K562 (cell line): Measurements from ENCODE around the gene PIP4K2A. TPM values are rescaled to one million over a fixed set of nuclear protein-coding genes. Genes with fewer than 3 reads are reported as not detected.

Experiments
- ARID1B ChIP-seq: fragments of 450-650 bp; IDR thresholded peaks from 2 replicates; pipeline ENCODE4 v1.6.1; 2016; ENCODE audit warnings: antibody characterized with exemption, mild to moderate bottlenecking, inconsistent platforms
- BRCA1 ChIP-seq, 2 experiments: fragments of 450-650 bp in 1 of 2; sonication (generic) in 1 of 2; formaldehyde crosslinking in 1 of 2; IDR thresholded peaks; 2 replicates each; pipeline versions ENCODE4 v1.5.0 to v1.6.1; 2017 to 2020; ENCODE audit warnings: mild to moderate bottlenecking in 1 of 2, missing genetic modification reagents in 1 of 2
- C11orf30 ChIP-seq: fragments of 450-650 bp; IDR thresholded peaks from 2 replicates; pipeline ENCODE4 v1.6.1; 2016; ENCODE audit warnings: low read depth, mild to moderate bottlenecking
- CSDE1 ChIP-seq, 2 experiments: fragments of 450-650 bp; IDR thresholded peaks; 2 replicates each; pipeline ENCODE4 v1.6.1; 2016; ENCODE audit warnings: mild to moderate bottlenecking in 1 of 2
- DPF2 ChIP-seq: fragments of 450-650 bp; IDR thresholded peaks from 2 replicates; pipeline ENCODE4 v1.6.1; 2016
- GABPA ChIP-seq: fragments of 200-800 bp; sonication (Bioruptor generic); conservative IDR thresholded peaks from 2 replicates; pipeline ENCODE4 v1.6.1; 2016; ENCODE audit warnings: low read depth, missing genetic modification characterization, missing compliant biosample characterization
- HINFP ChIP-seq: fragments of 450-650 bp; conservative IDR thresholded peaks from 2 replicates; pipeline ENCODE4 v1.6.1; 2016; ENCODE audit warnings: missing genetic modification characterization, low read depth, mild to moderate bottlenecking, control low read depth, missing compliant biosample characterization
- JUND ChIP-seq, 2 experiments: IDR thresholded peaks; 2 replicates in 1 of 2; 3 replicates in 1 of 2; pipeline ENCODE4 v1.6.1; 2011; ENCODE audit warnings: borderline replicate concordance in 2 of 2, low read depth in 2 of 2, low read length in 2 of 2, improper control_type of control experiment in 1 of 2, missing biosample characterization in 1 of 2, missing genetic modification characterization in 1 of 2, missing genetic modification reagents in 1 of 2
- MAFG ChIP-seq: fragments of 450-650 bp; conservative IDR thresholded peaks from 2 replicates; pipeline ENCODE4 v1.6.1; 2016; ENCODE audit warnings: missing genetic modification characterization, missing compliant biosample characterization
- NEUROD1 ChIP-seq: fragments of 150-350 bp; IDR thresholded peaks from 2 replicates; pipeline ENCODE4 v1.6.1; 2014; ENCODE audit warnings: borderline replicate concordance, low read length, low read depth; ENCODE audit not compliant: partially characterized antibody
- SMARCE1 ChIP-seq: fragments of 450-650 bp; IDR thresholded peaks from 2 replicates; pipeline ENCODE4 v1.7.1; 2016; ENCODE audit warnings: mild to moderate bottlenecking
- TAF15 ChIP-seq: fragments of 200-400 bp; formaldehyde crosslinking; IDR thresholded peaks from 2 replicates; pipeline ENCODE4 v1.6.1; 2017; ENCODE audit warnings: mild to moderate bottlenecking, low read depth, low read length, moderate library complexity
- ZNF134 ChIP-seq: fragments of 250-450 bp; sonication (Bioruptor Pico); conservative IDR thresholded peaks from 2 replicates; pipeline ENCODE4 v1.4.0; 2020
- polyA plus RNA-seq, 8 experiments: library from polyadenylated mRNA; depleted of rRNA in 4 of 8; stranded (reverse) in 5 of 8; unstranded in 3 of 8; fragments of >200 nt; fragmentation: Nextera tagmentation in 2 of 8; fragmentation: Illumina TruSeq in 1 of 8; extraction: Ambion mirVana in 2 of 8; extraction: Trizol in 1 of 8; gene quantifications; 2 replicates each; pipeline versions ENCODE4 v1.2.1 to v1.2.3, GENCODE V29; 2011 to 2014; ENCODE audit warnings: inconsistent platforms in 1 of 8, missing spikeins in 1 of 8
- total RNA-seq, 7 experiments: library from RNA; depleted of rRNA in 6 of 7; stranded (reverse); fragments of >200 nt in 6 of 7; fragmentation: Illumina TruSeq in 2 of 7; extraction: Trizol in 2 of 7; gene quantifications; 2 replicates each; pipeline versions ENCODE4 v1.2.1 to v1.2.3, GENCODE V29; 2011 to 2021; ENCODE audit warnings: low replicate concordance in 1 of 7

The PIP4K2A gene
- total and polyA plus RNA-seq, 9 of the 15 experiments (the other 6 are each of a cell fraction or from before 2014, with no cell fraction given) = 35.6 to 117 (median 71.9) TPM

GRCh38 chr10:22761569-22762220, 47.3 kb upstream of the PIP4K2A start (continued):
- TF ChIP-seq MAFG (tag) (peak; percentile 51), JUND (IDR thresholded peaks at IDR 0.05; ENCODE audit: borderline replicate concordance, low read depth, low read length) (peak; percentile 62; the same call in 1 of the 2 replicates), JUND (tag; IDR thresholded peaks at IDR 0.05; ENCODE audit: borderline replicate concordance, low read depth, low read length) (peak; percentile 65), SMARCE1 (peak; percentile 31; the same call in 1 of the 2 replicates), BRCA1 (IDR thresholded peaks at IDR 0.05) (no peak), BRCA1 (CRISPR knock-in tag; IDR thresholded peaks at IDR 0.05) (no peak), TAF15 (no peak), CSDE1 (IDR thresholded peaks at IDR 0.05) (no peak), GABPA (tag) (no peak), C11orf30 (peak; percentile 50; the same call in 1 of the 2 replicates), DPF2 (0 out of 2 replicates have a peak, but pooled peaks have one; percentile 36), NEUROD1 (no peak), ARID1B (peak; percentile 60; the same call in 1 of the 2 replicates), HINFP (tag) (no peak), ZNF134 (no peak)
